Gastroesophageal sphincter (tissue), 4 donors: ENCODE measurements around the gene STAU1. TPM values are rescaled to one million over a fixed set of nuclear protein-coding genes. Genes with fewer than 3 reads are reported as not detected.
"Not testable (repeated sequence)": the region's sequence is repeated elsewhere in the genome, so short reads cannot be mapped to it uniquely, and the experiment has no call there.

Experiments used
- ATAC-seq: fragments of 150-250 bp; one replicate; pipeline ENCODE4 v1.9.1; 2016; ENCODE audit warnings: mild to moderate bottlenecking, moderate library complexity
- H3K27ac ChIP-seq, 4 donors: fragments of 200-600 bp; sonication (generic) in 3 of 4; 1 replicate in 3 of 4; 2 replicates in 1 of 4; pipeline ENCODE4 v1.5.1; 2016 to 2019
- H3K27me3 ChIP-seq: fragments of 200-600 bp; sonication (generic); one replicate; pipeline ENCODE4 v1.5.1; 2019
- H3K36me3 ChIP-seq, 2 donors: fragments of 200-600 bp; sonication (generic); one replicate each; pipeline ENCODE4 v1.5.1; 2019; ENCODE audit warnings: control low read depth in 1 of 2
- H3K4me1 ChIP-seq, 3 donors: fragments of 200-600 bp; sonication (generic); 1 replicate in 2 of 3; 2 replicates in 1 of 3; pipeline ENCODE4 v1.5.1; 2016 to 2019; ENCODE audit warnings: control low read depth in 2 of 3
- H3K4me3 ChIP-seq, 2 donors: fragments of 200-600 bp; sonication (generic); one replicate each; pipeline ENCODE4 v1.5.1; 2019; ENCODE audit warnings: mild to moderate bottlenecking in 1 of 2, moderate library complexity in 1 of 2
- H3K9me3 ChIP-seq, 3 donors: fragments of 200-600 bp; sonication (generic); one replicate each; pipeline ENCODE4 v1.5.1; 2017 to 2019; ENCODE audit warnings: control low read depth in 2 of 3
- CTCF ChIP-seq, 4 experiments: fragments of 200-600 bp in 2 of 4; fragments of 450-650 bp in 2 of 4; sonication (generic) in 1 of 4; IDR thresholded peaks; one replicate each; pipeline ENCODE4 v1.5.1; 2017 to 2019; ENCODE audit warnings: antibody characterized with exemption in 4 of 4, mild to moderate bottlenecking in 2 of 4, moderate library complexity in 2 of 4
- EP300 ChIP-seq: sonication (generic); formaldehyde crosslinking; IDR thresholded peaks from one replicate; pipeline ENCODE4 v1.6.1; 2017; ENCODE audit warnings: antibody characterized with exemption, mild to moderate bottlenecking
- POLR2A ChIP-seq, 2 donors: fragments of 450-650 bp; IDR thresholded peaks; one replicate each; pipeline ENCODE4 v1.6.1; 2017; ENCODE audit warnings: antibody characterized with exemption in 2 of 2, mild to moderate bottlenecking in 2 of 2, moderate library complexity in 1 of 2
- POLR2AphosphoS5 ChIP-seq: sonication (generic); formaldehyde crosslinking; IDR thresholded peaks from one replicate; pipeline ENCODE4 v1.6.1; 2017; ENCODE audit warnings: antibody characterized with exemption
- WGBS, 2 donors: methylation state at CpG; one replicate each; pipeline ENCODE4 v1.1.5; 2018; ENCODE audit warnings: low coverage in 1 of 2; 5-methylcytosine and 5-hydroxymethylcytosine counted together
- total RNA-seq, 4 donors: library from RNA; depleted of rRNA; stranded (reverse); fragments of >200 nt; gene quantifications; one replicate each; pipeline ENCODE4 v1.1.0, GENCODE V29; 2016

Gene STAU1
- total RNA-seq, 4 donors from 2014 or later, result 86.3 to 134 (median 104) TPM

- peaks cover 0 to 32% (median 3%) of the 10 kb centered on the region in 3 donors for H3K4me1 ChIP-seq
- ATAC-seq, result no peak
- H3K36me3 ChIP-seq, result peaks cover 0 to 47% of the 10 kb centered on the region in 2 donors
- H3K9me3 ChIP-seq, result no peaks in the 10 kb centered on the region
- 86 to 89% methylated on average over 6 to 8 of the region's 15 CpGs for WGBS, 2 donors
- H3K27me3 ChIP-seq, result no peaks in the 10 kb centered on the region
- H3K4me3 ChIP-seq, result no peak overlapping the region
- H3K27ac ChIP-seq, result no peak overlapping the region
- TF ChIP-seq POLR2A (IDR thresholded peaks at IDR 0.05) (no peak), POLR2AphosphoS5 (no peak), EP300 (no peak), CTCF (IDR thresholded peaks at IDR 0.05) (no peak)
These were observed 51.1 kb downstream of the STAU1 start for GRCh38 chr20:49136817-49137571.

GRCh38 chr20:49134797-49135196 is 53.3 kb downstream of the STAU1 start:
- WGBS, 2 donors, result 73 to 76% methylated on average over 8 of the region's 8 CpGs
- H3K27me3 ChIP-seq, H3K27ac ChIP-seq, ATAC-seq, H3K9me3 ChIP-seq, H3K4me3 ChIP-seq: not testable (repeated sequence)
- Histone ChIP-seq H3K4me1 (peaks cover 0 to 15% (median 3%) of the 10 kb centered on the region in 3 donors), H3K36me3 (peaks cover 0 to 66% of the 10 kb centered on the region in 2 donors)

GRCh38 chr20:49133571-49133970 is 54.6 kb downstream of the STAU1 start:
- Histone ChIP-seq H3K27me3 (no peaks in the 10 kb centered on the region), H3K9me3 (no peaks in the 10 kb centered on the region), H3K4me3 (no peak overlapping the region), H3K27ac (peak overlapping the region in 3 of 4 donors; percentile 51 to 62 (median 52)), H3K36me3 (peaks cover 0 to 58% of the 10 kb centered on the region in 2 donors), H3K4me1 (peaks cover 0 to 15% (median 3%) of the 10 kb centered on the region in 3 donors)
- TF ChIP-seq POLR2AphosphoS5 (no peak), CTCF (IDR thresholded peaks at IDR 0.05) (no peak), EP300 (no peak), POLR2A (IDR thresholded peaks at IDR 0.05) (no peak)
- no peak for ATAC-seq
- WGBS, 2 donors, result 67 to 69% methylated on average over 2 to 3 of the region's 3 CpGs

GRCh38 chr20:49132995-49133478 is 55.1 kb downstream of the STAU1 start:
- peak; percentile 72 for ATAC-seq
- peaks cover 0 to 58% of the 10 kb centered on the region in 2 donors for H3K36me3 ChIP-seq
- 2 to 3% methylated on average over 3 of the region's 5 CpGs for WGBS, 2 donors

GRCh38 chr20:49123982-49124381 is 64.2 kb downstream of the STAU1 start:
- Histone ChIP-seq H3K36me3 (peaks cover 0 to 76% of the 10 kb centered on the region in 2 donors), H3K4me3 (no peak overlapping the region), H3K27me3 (no peaks in the 10 kb centered on the region), H3K4me1 (no peaks in the 10 kb centered on the region), H3K9me3 (no peaks in the 10 kb centered on the region), H3K27ac (no peak overlapping the region)
- TF ChIP-seq POLR2AphosphoS5, result no peak
- TF ChIP-seq POLR2A (IDR thresholded peaks at IDR 0.05), result no peak
- TF ChIP-seq EP300, result no peak
- TF ChIP-seq CTCF (IDR thresholded peaks at IDR 0.05), result no peak
- no peak for ATAC-seq
- whole genome bisulfite sequencing, 2 donors, result 95% methylated on average over 7 of the region's 10 CpGs; no CpG with 5 or more reads in 1 of the 2 donors

More at GRCh38 chr20:49132995-49133478, 55.1 kb downstream of the STAU1 start:
- TF ChIP-seq CTCF (IDR thresholded peaks at IDR 0.05), result peak; percentile 47 to 72 (median 66)
- TF ChIP-seq EP300, result no peak
- Histone ChIP-seq H3K27me3 (no peaks in the 10 kb centered on the region), H3K27ac (peak overlapping the region in 3 of 4 donors; percentile 51 to 62 (median 52)), H3K9me3 (no peaks in the 10 kb centered on the region), H3K4me1 (peaks cover 0 to 15% (median 3%) of the 10 kb centered on the region in 3 donors), H3K4me3 (no peak overlapping the region)
